Esophagus squamous epithelium (tissue), 5 donors: ENCODE data around the gene PTRH1. TPM values are rescaled to one million over a fixed set of nuclear protein-coding genes. Genes with fewer than 3 reads are reported as not detected.

Experiments
- DNase-seq: peaks from one replicate; lab custom pipeline; 2025; lab: John Stamatoyannopoulos, UW
- H3K27ac ChIP-seq, 4 donors: fragments of 200-600 bp; sonication (generic); one replicate each; pipeline ENCODE4 v1.5.1; 2016 to 2019; ENCODE audit warnings: mild to moderate bottlenecking in 1 of 4
- H3K27me3 ChIP-seq, 4 donors: fragments of 200-600 bp; sonication (generic); 1 replicate in 3 of 4; 2 replicates in 1 of 4; pipeline versions ENCODE4 v1.5.1 to v1.6.0; 2017 to 2021; ENCODE audit warnings: antibody characterized with exemption in 1 of 4
- H3K36me3 ChIP-seq, 3 donors: fragments of 200-600 bp; sonication (generic); one replicate each; pipeline ENCODE4 v1.5.1; 2016 to 2019
- H3K4me1 ChIP-seq, 3 donors: fragments of 200-600 bp; sonication (generic); one replicate each; pipeline ENCODE4 v1.5.1; 2017 to 2019
- H3K4me3 ChIP-seq, 4 donors: fragments of 200-600 bp; sonication (generic); 1 replicate in 3 of 4; 2 replicates in 1 of 4; pipeline ENCODE4 v1.5.1; 2016 to 2019; ENCODE audit warnings: mild to moderate bottlenecking in 2 of 4, moderate library complexity in 1 of 4
- H3K9me3 ChIP-seq, 3 donors: fragments of 200-600 bp; sonication (generic); one replicate each; pipeline ENCODE4 v1.5.1; 2016 to 2019
- CTCF ChIP-seq, 6 experiments: fragments of 450-650 bp in 4 of 6; fragments of 200-600 bp in 2 of 6; sonication (generic) in 2 of 6; IDR thresholded peaks; one replicate each; pipeline ENCODE4 v1.5.1; 2016 to 2019; ENCODE audit warnings: antibody characterized with exemption in 6 of 6, mild to moderate bottlenecking in 4 of 6, moderate library complexity in 4 of 6
- POLR2A ChIP-seq, 4 donors: fragments of 450-650 bp; IDR thresholded peaks; one replicate each; pipeline ENCODE4 v1.6.1; 2017; ENCODE audit warnings: antibody characterized with exemption in 4 of 4, mild to moderate bottlenecking in 4 of 4, moderate library complexity in 3 of 4
- WGBS, 2 donors: methylation state at CpG; one replicate each; pipeline ENCODE4 v1.1.5; 2018; 5-methylcytosine and 5-hydroxymethylcytosine counted together
- intact Hi-C: fragments of 100-400 bp; cut with DNase I; formaldehyde crosslinking; loops from one replicate; pipeline ENCODE4 v1.15.0; 2022
- total RNA-seq, 4 donors: library from RNA; depleted of rRNA; stranded (reverse); fragments of >200 nt; gene quantifications; one replicate each; pipeline ENCODE4 v1.1.0, GENCODE V29; 2016
- donor health status: DM: yes; HTN: yes; CAD: no.

Gene PTRH1
- total RNA-seq, 4 donors from 2014 or later, result 4.5 to 12.6 (median 11.6) TPM

DNA sequence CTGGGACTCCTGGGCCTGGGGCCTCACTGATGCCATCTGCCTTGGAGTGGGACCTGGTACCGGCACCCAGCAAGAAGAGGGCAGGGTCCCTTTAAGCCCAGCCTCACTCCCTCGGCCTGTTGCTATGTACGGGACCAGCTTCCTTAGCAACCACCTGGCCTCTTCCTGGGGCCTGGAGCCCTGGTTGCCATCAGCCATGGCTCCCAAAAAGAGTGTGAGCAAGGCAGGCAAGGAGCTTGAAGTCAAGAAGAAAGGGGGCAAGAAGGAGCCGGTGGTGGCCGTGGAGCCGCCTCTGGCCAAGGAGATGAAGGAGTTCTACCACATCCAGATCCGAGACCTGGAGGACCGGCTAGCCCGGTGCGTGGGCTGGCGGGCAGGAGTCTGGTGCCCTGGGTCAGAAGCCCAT is 8.6 kb downstream of the PTRH1 start, which contains the start of gene CFAP157:
Gene CFAP157, plus strand, starts transcription at position 153 of the 406 bp plus-strand sequence. Its CDS starts 44 bp downstream, at position 197.
- Histone ChIP-seq H3K36me3 (no peaks in the 10 kb centered on the region), H3K27me3 (no peaks in the 10 kb centered on the region), H3K4me3 (no peak within 1 kb of the TSS), H3K27ac (no peak within 1 kb of the TSS), H3K9me3 (no peaks in the 10 kb centered on the region), H3K4me1 (peaks cover 0 to 5% (median 0%) of the 10 kb centered on the region in 3 donors)
- TF ChIP-seq POLR2A (IDR thresholded peaks at IDR 0.05), result no peak
- TF ChIP-seq CTCF (IDR thresholded peaks at IDR 0.05), result no peak
- intact Hi-C loops, result no loop called here
- no peak for DNase-seq
- WGBS, 2 donors, result 40 to 56% methylated on average over 1 to 9 of the region's 11 CpGs

GRCh38 chr9:127705577-127706379 is 9.7 kb downstream of the PTRH1 start:
- no peak for TF ChIP-seq CTCF (IDR thresholded peaks at IDR 0.05)
- TF ChIP-seq POLR2A (IDR thresholded peaks at IDR 0.05), result no peak
- 89 to 97% methylated on average over 3 to 5 of the region's 12 CpGs for WGBS, 2 donors
- intact Hi-C loops, result no loop called here

GRCh38 chr9:127703289-127703946 is 12.0 kb downstream of the PTRH1 start:
- H3K4me1 ChIP-seq, result peaks cover 0 to 26% (median 9%) of the 10 kb centered on the region in 3 donors
- H3K4me3 ChIP-seq, result no peak overlapping the region
- DNase-seq, result no peak
- 71 to 77% methylated on average over 5 to 9 of the region's 9 CpGs for WGBS, 2 donors
- no peaks in the 10 kb centered on the region for H3K36me3 ChIP-seq
- H3K27ac ChIP-seq, result no peak overlapping the region
- intact Hi-C loops, result no loop called here
- H3K27me3 ChIP-seq, result no peaks in the 10 kb centered on the region
- H3K9me3 ChIP-seq, result no peaks in the 10 kb centered on the region
- no peak for TF ChIP-seq POLR2A (IDR thresholded peaks at IDR 0.05)
- no peak for TF ChIP-seq CTCF (IDR thresholded peaks at IDR 0.05)

More at GRCh38 chr9:127705577-127706379, 9.7 kb downstream of the PTRH1 start:
- DNase-seq, result no peak
- no peaks in the 10 kb centered on the region for H3K9me3 ChIP-seq
- no peaks in the 10 kb centered on the region for H3K27me3 ChIP-seq
- H3K36me3 ChIP-seq, result no peaks in the 10 kb centered on the region
- H3K27ac ChIP-seq, result no peak overlapping the region
- H3K4me3 ChIP-seq, result no peak overlapping the region
- peaks cover 0 to 11% (median 3%) of the 10 kb centered on the region in 3 donors for H3K4me1 ChIP-seq

DNA sequence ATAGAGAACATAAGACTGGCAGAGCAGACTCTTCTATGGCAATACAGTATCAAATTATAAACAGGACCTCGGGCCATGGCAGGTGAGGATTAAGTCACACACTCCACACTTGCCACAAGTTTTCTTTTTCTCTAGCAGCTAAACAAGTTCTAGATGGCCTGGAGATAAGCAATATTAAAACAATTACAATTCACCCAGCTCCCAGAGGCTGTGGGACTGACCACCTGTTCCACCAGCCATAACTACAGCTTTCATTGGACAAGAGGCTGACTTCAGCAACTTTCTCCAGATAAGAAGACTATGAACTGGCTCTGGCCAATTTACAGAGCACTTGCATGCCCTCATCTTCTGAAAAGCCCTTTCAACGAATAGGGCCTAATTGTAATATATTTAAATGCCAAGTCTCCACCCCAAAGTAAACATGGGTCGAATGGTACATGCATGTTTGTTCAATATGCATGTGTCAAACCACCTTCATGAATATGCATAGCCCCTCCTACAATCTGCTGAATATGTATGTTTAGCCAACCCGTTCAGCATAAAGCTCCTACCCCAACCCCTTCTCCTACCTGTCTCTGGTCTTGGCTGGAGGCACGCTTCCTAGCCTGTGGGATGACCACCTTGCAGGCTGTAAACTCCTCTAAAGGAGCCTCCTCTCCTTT is 14.7 kb downstream of the PTRH1 start:
- Histone ChIP-seq H3K27ac (no peak overlapping the region), H3K4me3 (no peak overlapping the region), H3K27me3 (no peaks in the 10 kb centered on the region), H3K4me1 (peaks cover 0 to 21% (median 9%) of the 10 kb centered on the region in 3 donors), H3K9me3 (no peaks in the 10 kb centered on the region), H3K36me3 (no peaks in the 10 kb centered on the region)
- TF ChIP-seq POLR2A (IDR thresholded peaks at IDR 0.05) (no peak), CTCF (IDR thresholded peaks at IDR 0.05) (no peak)
- no peak for DNase-seq
- intact Hi-C loops, result no loop called here
- 80 to 81% methylated on average over 5 of the region's 5 CpGs for WGBS, 2 donors
